ENCODE data around the gene RCE1. TPM values are rescaled to one million over a fixed set of nuclear protein-coding genes. Genes with fewer than 3 reads are reported as not detected.
A peak's percentile ranks its signal among the peaks of the same experiment; 100 is the strongest.

RCE1 gene
- total and polyA plus RNA-seq, 2 experiments from 2014 or later, result 19.8 to 41.4 TPM

- 7% methylated on average over 35 of the region's 51 CpGs for whole genome bisulfite sequencing (ENCODE audit: low lambda C conversion rate, missing lambda C conversion rate)
- Histone ChIP-seq H3K36me3 (replicated peaks; ENCODE audit: insufficient read depth, low read depth) (no peaks in the 10 kb centered on the region), H3K9me2 (replicated peaks; ENCODE audit: insufficient read depth) (no peaks in the 10 kb centered on the region), H3K9me3 (ENCODE audit: low read depth) (no peaks in the 10 kb centered on the region), H3K79me2 (no peaks in the 10 kb centered on the region), H2AFZ (peak overlapping the region; percentile 93), H3K27ac (peak overlapping the region; percentile 94), H4K20me1 (ENCODE audit: insufficient read depth, poor library complexity, severe bottlenecking) (no peaks in the 10 kb centered on the region), H3K27me3 (no peaks in the 10 kb centered on the region), H3K4me2 (peak overlapping the region; percentile 99), H3K4me1 (ENCODE audit: insufficient read depth) (peaks cover 8% of the 10 kb centered on the region), H3K4me3 (peak overlapping the region; percentile 99)
- TF ChIP-seq EZH2 (IDR thresholded peaks at IDR 0.05; ENCODE audit: borderline replicate concordance) (no peak), CTCF (IDR thresholded peaks at IDR 0.05; ENCODE audit: poor library complexity) (no peak), EZH2phosphoT487 (IDR thresholded peaks at IDR 0.05; ENCODE audit: low read depth, severe bottlenecking, unreplicated experiment) (no peak)
- DNase-seq (ENCODE audit: low spot score), result peak; percentile 96
These were observed 12.6 kb downstream of the RCE1 start for GRCh38 chr11:66855574-66856495.

DNA sequence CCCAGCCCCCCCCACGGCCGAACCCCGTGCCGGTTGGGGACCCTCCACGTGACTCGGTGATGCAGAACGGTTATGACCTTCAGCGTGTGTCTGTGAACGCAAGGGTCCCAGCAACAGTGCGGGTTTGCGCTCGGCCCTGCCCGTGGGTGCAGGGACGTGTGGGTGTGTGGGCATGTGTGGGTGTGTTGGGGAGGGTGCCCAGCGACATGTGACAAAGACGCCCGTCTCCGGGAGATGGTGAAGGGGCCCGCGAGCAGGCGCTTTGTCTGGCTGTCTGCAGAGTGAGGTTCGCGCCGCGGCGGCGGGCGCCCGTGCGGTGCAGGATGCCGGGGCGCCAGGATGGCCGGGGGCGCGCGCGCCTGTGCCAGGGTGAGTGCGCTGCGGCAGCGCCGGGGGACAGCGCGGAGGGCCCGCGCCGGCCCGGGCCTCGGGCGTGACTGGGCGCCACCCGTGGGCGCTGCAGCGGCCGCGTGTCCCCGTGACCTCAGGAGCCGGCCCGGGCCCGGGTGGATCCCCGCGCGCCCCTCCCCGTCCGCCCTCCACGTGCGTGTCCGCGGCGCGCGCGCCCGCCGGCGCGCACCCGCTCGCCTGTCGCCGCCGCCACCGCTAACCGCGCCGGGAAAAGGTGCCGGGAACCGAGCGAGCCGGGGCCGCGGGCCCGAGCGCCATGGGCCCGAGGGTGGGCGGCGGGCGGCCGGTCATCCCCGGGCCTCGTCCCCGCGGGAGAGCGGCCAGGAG lies 13.4 kb downstream of the RCE1 start, which contains the start of gene LRFN4:
TSS of gene LRFN4 (plus strand) at position 569 of the 738 bp plus-strand sequence. CDS start 681 bp downstream, outside the sequence.
- peak within 1 kb of the TSS; percentile 93 for H2AFZ ChIP-seq
- no peaks in the 10 kb centered on the region for H3K79me2 ChIP-seq
- peak within 1 kb of the TSS; percentile 99 for H3K4me3 ChIP-seq
- no peaks in the 10 kb centered on the region for H3K9me2 ChIP-seq (replicated peaks; ENCODE audit: insufficient read depth)
- TF ChIP-seq EZH2phosphoT487 (IDR thresholded peaks at IDR 0.05; ENCODE audit: low read depth, severe bottlenecking, unreplicated experiment), result no peak
- TF ChIP-seq EZH2 (IDR thresholded peaks at IDR 0.05; ENCODE audit: borderline replicate concordance), result no peak
- TF ChIP-seq CTCF (IDR thresholded peaks at IDR 0.05; ENCODE audit: poor library complexity), result no peak
- no peaks in the 10 kb centered on the region for H3K27me3 ChIP-seq
- peak within 1 kb of the TSS; percentile 99 for H3K4me2 ChIP-seq
- no peaks in the 10 kb centered on the region for H3K9me3 ChIP-seq (ENCODE audit: low read depth)
- H3K27ac ChIP-seq, result peak within 1 kb of the TSS; percentile 94
- H3K36me3 ChIP-seq (replicated peaks; ENCODE audit: insufficient read depth, low read depth), result no peaks in the 10 kb centered on the region
- H4K20me1 ChIP-seq (ENCODE audit: insufficient read depth, poor library complexity, severe bottlenecking), result no peaks in the 10 kb centered on the region
- H3K4me1 ChIP-seq (ENCODE audit: insufficient read depth), result peaks cover 8% of the 10 kb centered on the region
- DNase-seq (ENCODE audit: low spot score), result peak; percentile 70
- 2% methylated on average over 37 of the region's 103 CpGs for WGBS (ENCODE audit: low lambda C conversion rate, missing lambda C conversion rate)

GRCh38 chr11:66857234-66857926 lies 14.1 kb downstream of the RCE1 start:
- H3K27ac ChIP-seq, result no peak overlapping the region
- H4K20me1 ChIP-seq (ENCODE audit: insufficient read depth, poor library complexity, severe bottlenecking), result no peaks in the 10 kb centered on the region
- H3K9me3 ChIP-seq (ENCODE audit: low read depth), result no peaks in the 10 kb centered on the region
- no peak overlapping the region for H2AFZ ChIP-seq
- H3K27me3 ChIP-seq, result no peaks in the 10 kb centered on the region
- peak; percentile 47 for DNase-seq (ENCODE audit: low spot score)
- H3K36me3 ChIP-seq (replicated peaks; ENCODE audit: insufficient read depth, low read depth), result no peaks in the 10 kb centered on the region
- WGBS (ENCODE audit: low lambda C conversion rate, missing lambda C conversion rate), result 78% methylated on average over 19 of the region's 47 CpGs
- TF ChIP-seq CTCF (IDR thresholded peaks at IDR 0.05; ENCODE audit: poor library complexity) (no peak), EZH2 (IDR thresholded peaks at IDR 0.05; ENCODE audit: borderline replicate concordance) (no peak), EZH2phosphoT487 (IDR thresholded peaks at IDR 0.05; ENCODE audit: low read depth, severe bottlenecking, unreplicated experiment) (no peak)
- H3K4me3 ChIP-seq, result peak overlapping the region; percentile 26
- peak overlapping the region; percentile 78 for H3K4me2 ChIP-seq
- H3K4me1 ChIP-seq (ENCODE audit: insufficient read depth), result peaks cover 8% of the 10 kb centered on the region
- no peaks in the 10 kb centered on the region for H3K79me2 ChIP-seq
- H3K9me2 ChIP-seq (replicated peaks; ENCODE audit: insufficient read depth), result no peaks in the 10 kb centered on the region
